ENCODE measurements around the gene CNOT3. TPM values are rescaled to one million over a fixed set of nuclear protein-coding genes. Genes with fewer than 3 reads are reported as not detected.

Gene CNOT3
- total and polyA plus RNA-seq, 3 experiments from 2014 or later: 14.8 to 81.7 (median 75.1) TPM

GRCh38 chr19:54108496-54108895 lies 29.1 kb upstream of the CNOT3 start:
- no peak overlapping the region for H3K4me3 ChIP-seq (ENCODE audit: low read length)
- no peaks in the 10 kb centered on the region for H3K27me3 ChIP-seq (ENCODE audit: insufficient read depth, low read length, poor library complexity, severe bottlenecking)
- no peak for DNase-seq
- peaks cover 2% of the 10 kb centered on the region for H3K4me1 ChIP-seq (ENCODE audit: insufficient read depth, low read length)
- Mint-ChIP-seq H3K4me1 (peaks cover 15 to 30% (median 23%) of the 10 kb centered on the region in 3 donors), H3K36me3 (peaks cover 0 to 67% (median 1%) of the 10 kb centered on the region in 3 donors), H3K9me3 (no peaks in the 10 kb centered on the region), H3K4me3 (peak overlapping the region in 1 of 7 donors; percentile 13), H3K27me3 (no peaks in the 10 kb centered on the region), H3K27ac (no peak overlapping the region)
- H3K9me3 ChIP-seq (ENCODE audit: low read length): no peaks in the 10 kb centered on the region
- ChIA-PET CTCF (interaction anchor here (2.5 kb wide), 1 partner anchor 8 kb away, joined by 5 read pairs; the partner anchor contains the start of genes PRPF31 and TFPT), POLR2A (no interaction called here)
- no peak overlapping the region for H3K27ac ChIP-seq (ENCODE audit: low read depth, low read length)
- peaks cover 12% of the 10 kb centered on the region for H3K36me3 ChIP-seq (ENCODE audit: insufficient read depth, low read length)

- Mint-ChIP-seq H3K27ac (no peak overlapping the region), H3K4me1 (peaks cover 22 to 35% (median 29%) of the 10 kb centered on the region in 3 donors), H3K27me3 (no peaks in the 10 kb centered on the region), H3K9me3 (no peaks in the 10 kb centered on the region), H3K4me3 (no peak overlapping the region), H3K36me3 (peaks cover 0 to 67% (median 1%) of the 10 kb centered on the region in 3 donors)
- no peak overlapping the region for H3K27ac ChIP-seq (ENCODE audit: low read depth, low read length)
- POLR2A ChIA-PET: no interaction called here
- H3K27me3 ChIP-seq (ENCODE audit: insufficient read depth, low read length, poor library complexity, severe bottlenecking): no peaks in the 10 kb centered on the region
- no peaks in the 10 kb centered on the region for H3K9me3 ChIP-seq (ENCODE audit: low read length)
- peaks cover 12% of the 10 kb centered on the region for H3K36me3 ChIP-seq (ENCODE audit: insufficient read depth, low read length)
- CTCF ChIA-PET: no interaction called here
- peak in 1 of 5 donors; percentile 36 for DNase-seq
- no peak overlapping the region for H3K4me3 ChIP-seq (ENCODE audit: low read length)
- H3K4me1 ChIP-seq (ENCODE audit: insufficient read depth, low read length): peaks cover 10% of the 10 kb centered on the region
Observed at GRCh38 chr19:54109651-54110050, 27.9 kb upstream of the CNOT3 start.

DNA sequence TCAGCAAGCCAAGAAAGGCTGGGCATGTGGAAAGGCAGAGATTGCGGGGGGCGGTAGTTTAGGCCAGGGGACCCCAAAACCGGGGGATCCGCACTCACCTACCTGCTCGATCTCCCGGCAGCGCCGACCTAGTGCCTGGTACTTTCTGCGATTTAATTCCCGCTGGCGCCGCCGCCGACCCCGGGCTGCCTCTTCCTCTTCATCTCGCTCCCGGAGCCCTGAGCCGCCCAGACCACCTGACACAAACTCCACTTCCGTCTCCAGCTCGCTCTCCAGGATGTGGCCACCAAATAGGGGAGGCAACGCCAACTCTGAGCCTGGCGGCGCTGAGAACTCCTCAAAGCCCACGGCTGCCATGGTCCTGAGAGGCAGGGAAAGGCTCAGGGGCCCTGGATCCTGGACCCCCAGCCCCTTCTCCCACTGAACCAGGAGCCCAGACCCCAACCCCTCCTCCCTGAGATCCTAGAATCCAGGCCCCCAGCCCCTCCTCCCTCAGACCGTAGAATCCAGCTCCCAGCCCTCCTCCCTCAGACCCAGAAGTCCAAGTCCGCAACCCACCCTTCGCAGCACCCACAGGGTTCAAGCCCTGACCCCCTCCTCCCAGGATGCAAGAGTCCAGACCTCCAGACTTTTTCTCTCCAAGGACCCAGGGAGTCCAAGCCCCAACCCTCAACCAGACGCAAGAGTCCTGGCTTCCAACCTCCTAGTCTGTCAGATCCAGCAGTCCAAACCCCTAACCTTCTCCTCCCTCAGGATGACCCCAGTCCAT lies 23.0 kb upstream of the CNOT3 start:
- POLR2A ChIA-PET: interaction anchor here (1.1 to 2.7 kb wide), 8 partner anchors 10 to 247 kb away, joined by 4 to 36 read pairs (median 10); partner anchors contain the start of genes CNOT3, LENG1, MBOAT7 and MYADM
- no peaks in the 10 kb centered on the region for H3K9me3 ChIP-seq (ENCODE audit: low read length)
- DNase-seq: peak; percentile 41 to 74 (median 54)
- H3K36me3 Mint-ChIP-seq: peaks cover 0 to 48% (median 4%) of the 10 kb centered on the region in 3 donors
- CTCF ChIA-PET: interaction anchor here (1.6 kb wide), 1 partner anchor 23 kb away, joined by 7 read pairs; the partner anchor contains the start of gene CNOT3
- peak overlapping the region; percentile 80 for H3K27ac ChIP-seq (ENCODE audit: low read depth, low read length)
- H3K36me3 ChIP-seq (ENCODE audit: insufficient read depth, low read length): peaks cover 15% of the 10 kb centered on the region
- H3K4me3 ChIP-seq (ENCODE audit: low read length): peak overlapping the region; percentile 97
- peaks cover 0 to 1% (median 0%) of the 10 kb centered on the region in 5 donors for H3K9me3 Mint-ChIP-seq
- no peaks in the 10 kb centered on the region for H3K27me3 ChIP-seq (ENCODE audit: insufficient read depth, low read length, poor library complexity, severe bottlenecking)
- peaks cover 39 to 50% (median 43%) of the 10 kb centered on the region in 3 donors for H3K4me1 Mint-ChIP-seq
- peaks cover 0 to 2% of the 10 kb centered on the region in 2 donors for H3K27me3 Mint-ChIP-seq
- H3K27ac Mint-ChIP-seq: peak overlapping the region; percentile 72 to 99 (median 92)
- peak overlapping the region; percentile 85 to 96 (median 93) for H3K4me3 Mint-ChIP-seq
- H3K4me1 ChIP-seq (ENCODE audit: insufficient read depth, low read length): peaks cover 28% of the 10 kb centered on the region

DNA sequence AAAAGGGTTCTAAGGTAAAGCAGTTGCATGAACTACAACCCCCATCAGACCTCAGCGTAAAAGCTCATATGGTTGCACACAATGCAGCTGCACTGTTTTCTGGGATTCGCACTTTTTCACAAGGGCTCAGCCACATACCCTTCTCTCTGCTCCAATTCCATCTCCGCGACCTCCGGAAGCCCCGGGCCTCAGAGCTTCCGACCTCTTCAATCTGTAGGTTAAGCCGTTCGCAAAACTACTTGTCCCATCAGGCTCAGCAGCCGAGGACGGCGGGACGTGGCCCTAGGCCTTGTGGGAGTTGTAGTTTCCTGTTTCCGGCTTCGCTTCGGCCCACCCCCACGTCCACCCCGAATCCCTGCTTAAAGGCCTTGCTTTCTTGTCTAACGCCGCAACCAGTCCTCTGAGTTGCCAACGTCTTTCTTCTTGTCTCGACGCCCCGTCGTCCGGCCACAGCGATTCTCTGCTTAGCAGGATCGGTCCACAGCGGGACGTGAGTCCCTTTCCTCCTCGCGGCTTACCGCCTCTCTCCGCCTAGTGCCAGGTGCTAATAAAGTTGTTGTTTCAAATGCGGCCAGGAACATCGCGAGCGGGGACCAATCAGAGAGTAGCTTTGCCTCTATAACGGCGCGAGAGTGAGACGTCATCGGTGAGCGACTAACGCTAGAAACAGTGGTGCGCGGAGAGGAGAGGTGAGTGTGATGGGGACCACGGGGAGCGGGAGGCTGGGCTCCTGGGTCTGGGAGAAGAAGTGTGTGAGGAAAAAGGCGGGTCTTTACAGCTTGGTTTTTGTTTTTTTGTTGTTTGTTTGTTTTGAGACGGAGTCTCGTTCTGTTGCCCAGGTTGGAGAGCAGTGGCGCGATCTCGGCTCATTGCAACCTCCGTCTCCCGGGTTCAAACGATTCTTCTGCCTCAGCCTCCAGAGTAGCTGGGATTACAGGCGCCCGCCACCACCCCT lies 22.2 kb upstream of the CNOT3 start, which contains the start of the genes PRPF31 and TFPT:
Gene PRPF31 (plus strand): TSS at position 646 of the 955 bp plus-strand sequence. CDS start 2,525 bp downstream, outside the sequence.
Gene TFPT (minus strand): TSS at position 549 of the 955 bp plus-strand sequence. CDS start 388 bp downstream, at position 161.
- Histone ChIP-seq H3K9me3 (ENCODE audit: low read length) (no peaks in the 10 kb centered on the region), H3K4me1 (ENCODE audit: insufficient read depth, low read length) (peaks cover 28% of the 10 kb centered on the region), H3K4me3 (ENCODE audit: low read length) (peak within 1 kb of the TSS; percentile 97), H3K36me3 (ENCODE audit: insufficient read depth, low read length) (peaks cover 17% of the 10 kb centered on the region), H3K27ac (ENCODE audit: low read depth, low read length) (peak within 1 kb of the TSS; percentile 80), H3K27me3 (ENCODE audit: insufficient read depth, low read length, poor library complexity, severe bottlenecking) (no peaks in the 10 kb centered on the region)
- Mint-ChIP-seq H3K9me3 (peaks cover 0 to 1% (median 0%) of the 10 kb centered on the region in 5 donors), H3K27ac (peak within 1 kb of the TSS; percentile 72 to 99 (median 92)), H3K4me1 (peaks cover 37 to 50% (median 43%) of the 10 kb centered on the region in 3 donors), H3K27me3 (peaks cover 0 to 2% of the 10 kb centered on the region in 2 donors), H3K4me3 (peak within 1 kb of the TSS; percentile 85 to 96 (median 93)), H3K36me3 (peaks cover 0 to 47% (median 8%) of the 10 kb centered on the region in 3 donors)
- peak; percentile 90 to 98 (median 96) for DNase-seq
- ChIA-PET POLR2A (interaction anchor here (0.8 to 2.7 kb wide), 10 partner anchors 10 to 248 kb away, joined by 3 to 36 read pairs (median 6); partner anchors contain the start of genes CNOT3, LENG1, MBOAT7 and MYADM), CTCF (interaction anchor here (1.4 to 2.1 kb wide), 3 partner anchors 8 to 44 kb away, joined by 4 to 7 read pairs (median 5); partner anchors contain the start of genes CNOT3 and LENG1)

GRCh38 chr19:54121259-54121658 lies 16.3 kb upstream of the CNOT3 start:
- H3K4me3 Mint-ChIP-seq: no peak overlapping the region
- Histone ChIP-seq H3K36me3 (ENCODE audit: insufficient read depth, low read length) (peaks cover 49% of the 10 kb centered on the region), H3K27ac (ENCODE audit: low read depth, low read length) (no peak overlapping the region), H3K4me3 (ENCODE audit: low read length) (no peak overlapping the region), H3K27me3 (ENCODE audit: insufficient read depth, low read length, poor library complexity, severe bottlenecking) (no peaks in the 10 kb centered on the region), H3K4me1 (ENCODE audit: insufficient read depth, low read length) (peaks cover 9% of the 10 kb centered on the region), H3K9me3 (ENCODE audit: low read length) (no peaks in the 10 kb centered on the region)
- H3K27ac Mint-ChIP-seq: no peak overlapping the region
- ChIA-PET POLR2A (no interaction called here), CTCF (no interaction called here)
- no peaks in the 10 kb centered on the region for H3K9me3 Mint-ChIP-seq
- no peaks in the 10 kb centered on the region for H3K27me3 Mint-ChIP-seq
- peaks cover 11 to 17% (median 12%) of the 10 kb centered on the region in 3 donors for H3K4me1 Mint-ChIP-seq
- peaks cover 0 to 78% (median 10%) of the 10 kb centered on the region in 3 donors for H3K36me3 Mint-ChIP-seq
- DNase-seq: no peak

GRCh38 chr19:54123682-54124081 lies 13.9 kb upstream of the CNOT3 start:
- Mint-ChIP-seq H3K27me3 (no peaks in the 10 kb centered on the region), H3K4me1 (no peaks in the 10 kb centered on the region), H3K36me3 (peaks cover 0 to 86% (median 17%) of the 10 kb centered on the region in 3 donors), H3K4me3 (no peak overlapping the region), H3K9me3 (no peaks in the 10 kb centered on the region), H3K27ac (no peak overlapping the region)
- no peaks in the 10 kb centered on the region for H3K4me1 ChIP-seq (ENCODE audit: insufficient read depth, low read length)
- H3K9me3 ChIP-seq (ENCODE audit: low read length): no peaks in the 10 kb centered on the region
- CTCF ChIA-PET: interaction anchor here (1.0 kb wide), 1 partner anchor 12 kb away, joined by 3 read pairs; no protein-coding TSS in a partner anchor
- POLR2A ChIA-PET: interaction anchor here (0.7 to 1.1 kb wide), 2 partner anchors 14 to 77 kb away, joined by 3 to 4 read pairs; partner anchors contain the start of genes CNOT3 and RPS9
- H3K27me3 ChIP-seq (ENCODE audit: insufficient read depth, low read length, poor library complexity, severe bottlenecking): no peaks in the 10 kb centered on the region
- peaks cover 48% of the 10 kb centered on the region for H3K36me3 ChIP-seq (ENCODE audit: insufficient read depth, low read length)
- H3K27ac ChIP-seq (ENCODE audit: low read depth, low read length): no peak overlapping the region
- no peak for DNase-seq
- H3K4me3 ChIP-seq (ENCODE audit: low read length): no peak overlapping the region

DNA sequence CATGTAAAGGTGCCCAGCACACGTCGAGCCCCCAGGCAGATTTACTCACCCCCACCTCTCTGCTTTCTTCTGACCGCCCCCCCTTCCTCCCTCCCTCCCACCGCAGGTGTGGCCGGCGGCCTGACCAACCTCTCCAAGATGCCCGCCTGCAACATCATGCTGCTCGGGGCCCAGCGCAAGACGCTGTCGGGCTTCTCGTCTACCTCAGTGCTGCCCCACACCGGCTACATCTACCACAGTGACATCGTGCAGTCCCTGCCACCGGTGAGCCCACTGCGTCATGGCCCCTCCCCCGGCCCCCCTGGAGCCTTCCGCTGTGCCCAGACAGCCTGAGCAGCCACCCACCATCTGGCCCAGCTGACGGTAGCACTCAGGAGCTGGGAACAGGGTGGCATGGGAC lies 13.2 kb upstream of the CNOT3 start:
- Mint-ChIP-seq H3K36me3 (peaks cover 0 to 88% (median 17%) of the 10 kb centered on the region in 3 donors), H3K27me3 (no peaks in the 10 kb centered on the region), H3K4me1 (no peaks in the 10 kb centered on the region), H3K4me3 (no peak overlapping the region), H3K27ac (peak overlapping the region in 1 of 8 donors; percentile 36), H3K9me3 (no peaks in the 10 kb centered on the region)
- Histone ChIP-seq H3K36me3 (ENCODE audit: insufficient read depth, low read length) (peaks cover 47% of the 10 kb centered on the region), H3K4me1 (ENCODE audit: insufficient read depth, low read length) (no peaks in the 10 kb centered on the region), H3K27ac (ENCODE audit: low read depth, low read length) (no peak overlapping the region), H3K27me3 (ENCODE audit: insufficient read depth, low read length, poor library complexity, severe bottlenecking) (no peaks in the 10 kb centered on the region), H3K9me3 (ENCODE audit: low read length) (no peaks in the 10 kb centered on the region), H3K4me3 (ENCODE audit: low read length) (no peak overlapping the region)
- CTCF ChIA-PET: interaction anchor here (1.0 kb wide), 1 partner anchor 13 kb away, joined by 3 read pairs; no protein-coding TSS in a partner anchor
- DNase-seq: no peak
- POLR2A ChIA-PET: interaction anchor here (0.7 kb wide), 1 partner anchor 76 kb away, joined by 4 read pairs; the partner anchor contains the start of gene RPS9
